GM18951 (cell line): ENCODE measurements around the gene KCNMA1.

Experiments used
- POLR2A ChIP-seq: IDR thresholded peaks from 4 replicates; pipeline ENCODE4 v1.6.1; 2011; ENCODE audit warnings: mild to moderate bottlenecking; ENCODE audit not compliant: insufficient read length, insufficient read depth; ENCODE audit errors: extremely low read depth
- in situ Hi-C: fragments of 300-500 bp; cut with MboI; formaldehyde crosslinking; loops from one replicate; pipeline ENCODE4 v1.12.0; 2022; ENCODE audit warnings: low sequenced_read_pairs, mixed read lengths, inconsistent platforms; ENCODE audit not compliant: unreplicated experiment

Gene KCNMA1

DNA sequence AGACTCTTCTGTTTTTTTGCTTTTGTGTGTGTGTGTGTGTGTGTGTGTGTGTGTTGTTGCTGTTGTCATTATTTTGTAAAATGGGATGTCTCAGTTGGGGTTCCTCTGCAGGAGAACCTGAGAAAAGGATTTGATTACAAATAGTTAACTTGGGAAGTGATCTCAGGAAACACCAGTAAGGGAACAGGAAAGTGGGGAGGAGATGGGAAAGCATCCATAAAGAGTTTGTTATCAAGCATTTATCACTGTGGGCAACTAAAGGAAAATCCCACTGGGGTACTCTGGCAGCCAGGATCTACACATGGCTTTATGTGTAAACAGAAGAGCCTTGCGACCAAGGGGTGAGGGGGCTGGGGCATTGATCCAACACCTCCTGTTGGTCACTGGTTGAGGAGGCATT lies 485.4 kb downstream of the KCNMA1 start:
- in situ Hi-C loops, result no loop called here
- no peak for TF ChIP-seq POLR2A

DNA sequence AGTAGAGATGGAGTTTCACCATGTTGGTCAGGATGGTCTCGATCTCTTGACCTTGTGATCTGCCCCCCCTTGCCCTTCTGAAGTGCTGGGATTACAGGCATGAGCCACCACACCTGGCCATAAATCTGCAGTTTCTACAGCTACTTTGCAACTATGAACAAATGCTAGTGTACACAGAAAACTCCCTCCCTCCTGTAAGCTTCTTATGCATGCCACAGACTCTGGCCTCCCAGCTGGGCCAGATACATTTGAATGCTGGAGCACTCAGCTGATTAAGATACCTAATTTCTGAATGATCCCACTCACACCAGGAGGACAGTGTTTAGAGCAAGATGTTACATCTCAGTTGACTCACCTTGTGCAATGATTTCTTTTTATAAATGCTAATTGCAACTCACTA lies 486.2 kb downstream of the KCNMA1 start:
- in situ Hi-C loops, result no loop called here
- TF ChIP-seq POLR2A, result no peak

DNA sequence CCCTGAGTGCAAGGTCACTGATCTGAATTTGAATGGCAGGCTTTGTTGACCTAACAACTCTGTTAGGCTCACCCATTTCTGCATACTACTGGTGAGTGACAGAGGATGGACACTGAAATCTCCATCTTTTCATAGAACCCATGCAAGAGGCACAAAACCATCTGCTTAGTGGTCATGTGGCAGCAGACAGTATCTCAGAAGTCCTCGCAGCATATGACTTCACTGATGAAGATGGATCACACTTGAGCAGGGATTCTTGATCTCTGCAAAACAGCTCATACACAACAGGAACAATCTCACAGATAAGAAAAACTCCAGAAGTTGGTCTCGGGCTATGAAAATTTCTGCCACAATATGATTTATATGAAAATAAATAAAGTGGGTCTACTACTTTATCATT lies 487.9 kb downstream of the KCNMA1 start:
- no peak for TF ChIP-seq POLR2A
- in situ Hi-C loops, result no loop called here

DNA sequence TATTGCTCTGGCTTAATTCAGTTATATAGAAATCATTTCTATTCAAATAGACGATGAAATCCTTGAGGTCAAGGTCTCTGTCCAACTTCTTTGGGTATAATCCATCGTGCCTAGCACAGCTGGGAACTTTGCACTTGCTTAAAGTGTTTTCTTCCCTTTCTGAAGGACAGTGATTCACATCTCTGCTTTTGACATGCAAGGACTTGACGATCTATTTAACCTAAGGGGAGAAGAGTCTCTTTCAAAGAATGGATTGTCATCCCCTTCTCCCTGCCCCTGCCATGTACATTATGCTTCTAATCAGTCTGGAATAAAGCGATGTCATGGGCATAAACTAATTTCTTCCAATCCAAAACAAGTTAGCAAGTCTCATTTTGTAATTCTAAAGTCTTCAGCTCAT lies 488.6 kb downstream of the KCNMA1 start:
- no peak for TF ChIP-seq POLR2A
- in situ Hi-C loops, result no loop called here

DNA sequence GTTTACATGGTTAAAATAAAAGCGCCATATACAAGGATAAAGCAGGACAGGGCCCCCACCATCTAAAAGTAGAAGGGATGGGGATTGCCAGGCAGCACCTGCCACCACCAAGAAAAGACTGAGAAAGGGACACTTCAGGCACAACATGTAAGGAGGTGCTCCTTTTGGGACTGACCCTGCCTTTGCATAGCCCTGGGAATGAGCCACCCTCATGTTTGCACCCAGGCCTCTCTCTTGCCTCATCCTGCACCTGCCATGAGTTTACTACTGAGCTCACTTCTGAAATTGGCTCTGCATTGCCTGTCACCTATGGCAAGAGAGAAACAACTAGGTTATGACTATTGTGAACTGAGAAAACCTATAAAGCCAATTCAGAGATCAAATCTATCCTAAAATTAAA lies 489.7 kb downstream of the KCNMA1 start:
- TF ChIP-seq POLR2A, result no peak
- in situ Hi-C loops, result no loop called here

DNA sequence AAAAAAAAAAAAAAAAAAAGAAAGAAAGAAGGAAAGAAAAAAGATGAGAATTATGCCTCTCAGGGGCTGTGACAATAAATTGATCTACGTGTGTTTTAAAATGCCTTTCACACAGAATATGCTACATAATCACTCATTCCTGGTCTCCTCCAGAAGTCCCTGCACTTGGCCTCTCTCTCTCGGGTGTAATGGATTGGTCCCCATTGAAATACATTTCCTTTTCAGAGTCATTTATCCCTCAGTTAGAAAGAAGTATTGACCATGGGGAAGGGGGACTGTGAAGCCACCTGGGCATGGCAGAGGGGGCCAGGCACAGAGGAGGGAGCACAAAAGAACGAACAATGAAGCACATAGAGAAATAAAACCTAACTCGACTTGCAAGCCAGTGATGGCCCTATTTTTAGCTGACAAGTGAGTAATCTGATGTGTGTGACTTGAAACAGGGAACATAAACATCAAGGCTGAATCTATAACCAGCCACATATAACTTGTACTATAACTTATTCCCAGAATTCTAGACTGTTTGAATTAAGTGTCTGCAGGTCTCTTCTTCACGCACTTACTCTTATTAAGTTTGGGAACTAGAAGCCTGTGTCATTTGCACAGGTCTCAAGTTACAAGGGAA lies 490.8 kb downstream of the KCNMA1 start:
- in situ Hi-C loops, result no loop called here
- no peak for TF ChIP-seq POLR2A

DNA sequence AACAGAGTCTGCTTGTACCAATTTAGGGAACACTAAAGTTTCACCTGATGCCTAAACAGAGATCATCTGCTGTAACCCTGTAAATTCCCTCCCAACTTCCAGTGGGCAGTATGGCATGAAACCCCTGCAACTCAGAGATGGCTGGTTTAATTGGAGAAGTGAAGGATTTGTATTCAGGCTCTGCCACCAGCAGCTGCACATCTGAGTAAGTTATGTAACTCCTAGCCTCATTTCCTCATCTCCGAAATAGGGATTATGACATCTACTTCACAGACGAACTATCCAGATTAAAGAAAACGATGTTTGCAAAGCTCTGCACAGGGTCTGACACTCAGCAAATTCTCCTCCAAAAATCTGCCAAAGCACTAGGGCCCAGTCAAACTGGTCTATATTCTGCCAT lies 493.0 kb downstream of the KCNMA1 start:
- in situ Hi-C loops, result no loop called here
- TF ChIP-seq POLR2A, result no peak

DNA sequence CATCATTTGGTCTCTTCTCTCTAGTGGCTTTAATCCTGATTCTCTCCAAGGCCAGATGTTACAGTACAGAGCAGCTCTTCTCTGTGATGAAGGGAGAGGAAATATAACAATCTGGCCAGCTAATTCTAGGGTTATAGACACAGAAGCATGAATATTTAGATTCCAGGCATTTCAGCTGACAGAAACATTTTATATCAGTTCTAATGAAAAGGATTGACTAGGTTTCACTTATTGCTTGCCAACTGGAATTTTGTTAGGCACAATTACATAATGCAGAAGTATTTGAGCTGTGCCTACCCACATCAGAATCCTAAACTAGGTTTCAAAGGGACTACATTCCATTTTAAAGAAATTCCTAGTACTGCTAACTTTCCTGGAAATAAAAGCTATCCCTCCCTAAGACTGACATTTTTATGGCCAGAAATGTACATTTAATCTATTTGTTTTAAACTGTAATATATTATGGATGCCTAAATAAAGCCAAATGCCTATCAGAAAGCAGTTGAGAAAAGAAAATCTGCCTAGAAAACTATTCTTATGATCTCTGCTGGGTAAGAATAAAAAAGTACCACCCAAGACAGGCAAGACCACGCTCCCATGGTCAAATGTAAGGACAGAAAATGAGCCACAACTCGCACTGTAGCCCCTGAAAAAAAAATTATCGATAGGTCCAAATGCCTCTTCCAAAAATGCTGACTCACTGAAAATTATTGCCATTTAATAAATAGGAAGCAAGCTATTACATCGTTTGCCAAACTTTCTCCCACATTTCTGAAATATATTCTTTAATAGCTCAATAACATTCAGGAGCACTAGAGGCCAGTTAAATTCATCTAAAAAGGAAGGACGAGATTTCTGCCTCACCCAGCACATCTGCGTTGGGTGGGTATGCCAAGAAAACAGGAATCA lies 498.1 kb downstream of the KCNMA1 start:
- no peak for TF ChIP-seq POLR2A
- in situ Hi-C loops, result no loop called here

DNA sequence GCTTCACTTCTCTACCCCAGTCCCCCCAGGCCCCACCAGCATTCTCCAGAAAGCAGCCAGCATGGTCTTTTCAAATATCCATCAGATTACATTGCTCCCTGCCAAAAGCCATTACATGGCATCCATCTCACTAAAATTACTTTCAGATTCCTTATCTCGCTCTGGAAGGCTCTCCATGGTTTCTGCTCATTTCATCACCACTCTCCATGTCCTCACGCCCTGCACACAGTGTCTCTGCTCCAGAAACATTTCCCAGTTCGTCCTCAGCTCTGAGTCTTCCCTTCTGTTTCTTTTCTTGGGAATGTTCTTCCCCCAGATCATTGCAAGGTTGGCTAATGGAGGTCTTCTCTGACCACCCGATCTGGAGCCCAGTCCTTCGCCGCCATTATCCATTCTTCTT lies 499.1 kb downstream of the KCNMA1 start:
- in situ Hi-C loops, result no loop called here
- TF ChIP-seq POLR2A, result no peak

DNA sequence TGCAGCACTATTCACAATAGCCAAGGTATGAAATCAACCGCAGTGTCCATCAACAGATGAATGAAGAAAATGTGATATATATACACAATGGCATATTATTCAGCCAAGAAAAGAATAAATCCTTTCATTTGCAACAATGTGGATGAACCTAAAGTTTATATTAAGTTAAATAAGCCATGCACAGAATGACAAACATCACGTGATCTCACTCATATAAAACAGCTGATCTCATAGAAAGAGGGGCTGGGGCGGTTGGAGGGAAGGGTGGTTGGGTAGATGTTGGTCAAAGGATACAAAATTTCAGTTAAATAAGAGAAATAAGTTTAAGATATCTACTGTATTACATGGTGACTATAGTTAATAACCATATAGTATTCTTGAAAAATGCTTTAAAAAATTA lies 502.1 kb downstream of the KCNMA1 start:
- no peak for TF ChIP-seq POLR2A
- in situ Hi-C loops, result no loop called here

DNA sequence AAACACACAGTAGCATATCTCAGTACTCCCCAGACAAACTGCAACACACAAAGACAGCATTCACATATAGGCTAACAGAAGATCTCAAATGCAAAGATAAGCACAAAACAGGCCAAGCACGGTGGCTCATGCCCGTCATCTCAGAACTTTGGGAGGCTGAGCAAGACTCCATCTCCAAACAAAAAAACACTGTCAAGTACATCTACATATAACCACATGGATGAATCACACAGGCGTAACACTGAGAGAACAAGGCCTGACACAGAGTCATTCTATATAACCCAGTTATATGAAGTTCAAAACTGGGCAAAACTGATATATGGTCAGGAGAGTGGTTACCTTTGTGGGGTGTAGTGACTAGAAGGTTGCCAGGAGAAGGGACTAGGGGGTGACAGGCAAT lies 506.4 kb downstream of the KCNMA1 start:
- no peak for TF ChIP-seq POLR2A
- in situ Hi-C loops, result no loop called here

DNA sequence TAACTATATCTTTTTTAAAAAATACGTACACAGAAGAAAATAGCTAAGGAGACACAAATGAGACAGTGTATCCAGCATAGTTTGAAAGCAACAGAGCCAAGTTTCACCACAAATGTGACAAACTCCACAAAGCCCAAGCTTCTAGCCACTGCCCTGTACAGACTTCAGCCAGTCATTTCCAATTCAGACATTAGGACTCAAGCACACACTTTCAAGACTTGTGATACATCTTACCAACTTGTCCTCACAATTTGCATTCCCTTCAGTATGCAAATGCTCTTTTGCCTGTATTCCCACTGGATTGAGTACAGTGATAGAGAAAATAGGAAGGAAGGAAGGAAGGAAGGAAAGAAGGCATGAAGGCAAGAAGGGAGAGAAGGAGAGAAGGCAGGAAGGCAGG lies 510.4 kb downstream of the KCNMA1 start:
- TF ChIP-seq POLR2A, result no peak
- in situ Hi-C loops, result no loop called here

DNA sequence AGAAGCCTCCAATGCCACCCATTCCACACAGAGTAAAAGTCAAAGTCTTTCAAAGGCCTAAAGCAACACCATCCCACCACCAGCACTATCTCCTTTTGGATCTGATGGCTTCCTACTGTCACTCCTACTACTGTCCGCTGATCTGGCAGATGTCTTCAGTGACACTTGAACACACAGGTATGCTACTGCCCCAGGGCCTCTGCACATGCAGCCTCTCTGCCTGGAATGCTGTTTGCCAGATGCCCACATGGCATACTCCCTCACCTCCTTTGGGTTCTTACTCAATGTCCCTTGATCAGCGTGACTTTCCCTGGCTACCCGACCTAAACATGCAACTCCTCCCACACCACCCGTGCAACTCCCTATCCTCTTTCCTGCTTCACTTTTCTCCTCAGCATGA lies 512.4 kb downstream of the KCNMA1 start:
- TF ChIP-seq POLR2A, result no peak
- in situ Hi-C loops, result no loop called here

DNA sequence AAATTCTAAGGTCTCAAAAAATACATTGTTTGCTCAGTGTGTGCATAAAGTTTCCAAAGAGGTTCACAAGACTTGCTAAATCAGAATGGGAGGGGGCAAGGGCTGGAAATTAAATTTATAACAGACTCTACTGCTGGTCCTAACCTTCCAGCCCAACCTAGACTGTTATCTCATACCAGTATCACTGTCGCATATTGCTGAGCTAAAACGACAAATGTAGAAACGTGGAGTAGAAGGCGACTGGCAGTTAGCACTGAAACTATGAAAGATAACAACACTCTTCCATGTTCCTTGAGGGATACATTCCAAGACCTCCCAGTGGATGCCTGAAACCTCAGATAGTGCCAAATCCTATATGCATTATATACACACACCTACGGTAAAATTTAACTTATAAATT lies 514.3 kb downstream of the KCNMA1 start:
- no peak for TF ChIP-seq POLR2A
- in situ Hi-C loops, result no loop called here
